GM19025 (cell line): ENCODE measurements around the gene ATXN3.
"Not testable (repeated sequence)": the region's sequence is repeated elsewhere in the genome, so short reads cannot be mapped to it uniquely, and the experiment has no call there.

Source experiments
- ATAC-seq: cut with Tn5 transposase; IDR thresholded peaks from one replicate; pipeline ENCODE4 v1.9.1; 2021; ENCODE audit warnings: mild to moderate bottlenecking, low read depth, moderate library complexity; ENCODE audit not compliant: unreplicated experiment

The ATXN3 gene

DNA sequence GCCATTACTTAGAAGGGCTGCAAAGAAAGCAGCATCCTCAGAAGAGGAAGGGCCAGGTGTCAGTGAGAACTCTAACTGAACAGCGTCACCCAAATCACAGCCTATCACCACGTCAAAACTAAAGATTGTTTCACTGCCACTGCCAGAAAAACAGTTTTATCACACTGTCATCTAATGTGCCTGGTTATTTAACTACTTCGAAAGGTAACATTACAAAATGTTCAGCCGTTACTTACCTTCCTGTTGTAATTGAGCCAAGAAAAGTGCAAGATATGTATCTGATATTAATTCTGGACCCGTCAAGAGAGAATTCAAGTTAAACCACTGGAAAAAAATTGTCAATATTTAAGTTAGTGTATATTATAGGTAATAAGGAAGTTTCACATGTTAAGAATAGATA lies 17.9 kb downstream of the ATXN3 start:
- ATAC-seq: no peak

DNA sequence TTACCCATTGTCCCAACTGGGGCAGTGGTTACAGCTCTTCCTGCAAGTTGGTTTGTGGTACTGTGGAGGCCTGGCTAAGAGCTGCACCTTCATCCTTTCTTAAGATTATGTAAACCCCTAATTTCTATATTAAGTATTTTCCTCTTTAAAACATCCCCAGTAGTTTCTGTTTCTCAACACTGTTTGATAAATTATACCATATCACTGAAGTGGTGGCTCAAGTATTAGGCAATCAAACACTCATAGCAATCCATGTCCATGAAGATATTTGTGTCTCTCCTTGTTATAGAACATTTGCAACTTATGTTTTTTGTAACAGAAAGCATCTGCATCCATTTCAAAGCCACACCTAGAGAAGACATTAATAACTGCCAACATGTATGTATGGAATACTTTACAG lies 31.8 kb downstream of the ATXN3 start:
- no peak for ATAC-seq

GRCh38 chr14:92058006-92058917 lies 48.1 kb downstream of the ATXN3 start:
- no peak for ATAC-seq

DNA sequence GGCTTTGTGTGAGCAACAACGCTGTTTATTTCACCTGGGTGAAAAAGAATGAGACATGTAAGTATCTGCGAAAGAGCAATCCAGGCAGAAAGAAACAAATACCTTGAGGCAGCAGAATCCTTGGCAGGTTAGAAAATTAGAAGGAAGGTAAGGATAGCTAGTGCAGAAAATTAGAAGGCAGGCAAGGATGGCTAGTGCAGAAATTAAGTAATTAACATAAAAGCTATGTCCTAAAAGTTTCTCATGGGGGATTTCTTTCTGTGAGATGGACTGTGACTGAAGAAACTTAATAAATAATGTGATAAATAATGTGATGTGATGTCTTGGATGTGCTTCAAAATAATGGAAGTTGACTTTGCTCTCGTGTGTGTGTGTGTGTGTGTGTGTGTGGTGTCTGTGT lies 56.6 kb downstream of the ATXN3 start:
- no peak for ATAC-seq

DNA sequence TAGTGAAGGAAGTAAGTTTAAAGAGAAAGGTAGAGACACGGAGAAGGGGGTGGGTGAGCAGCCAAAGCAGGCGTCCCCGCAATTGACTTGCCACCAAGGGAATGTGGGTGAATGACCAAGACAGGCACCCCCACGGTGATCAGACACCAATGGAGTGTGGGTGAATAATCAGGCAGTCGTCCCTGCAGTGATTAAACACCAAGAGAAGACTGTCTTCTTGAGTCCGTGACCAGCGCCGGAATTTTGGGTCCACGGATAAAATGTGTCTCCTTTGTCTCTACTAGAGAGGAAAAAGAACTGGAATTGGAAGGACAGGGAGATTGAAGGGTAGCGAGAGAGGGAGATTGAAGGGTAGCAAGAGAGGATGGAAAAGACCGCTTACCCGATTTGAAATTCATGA lies 57.2 kb downstream of the ATXN3 start:
- ATAC-seq: not testable (repeated sequence)

DNA sequence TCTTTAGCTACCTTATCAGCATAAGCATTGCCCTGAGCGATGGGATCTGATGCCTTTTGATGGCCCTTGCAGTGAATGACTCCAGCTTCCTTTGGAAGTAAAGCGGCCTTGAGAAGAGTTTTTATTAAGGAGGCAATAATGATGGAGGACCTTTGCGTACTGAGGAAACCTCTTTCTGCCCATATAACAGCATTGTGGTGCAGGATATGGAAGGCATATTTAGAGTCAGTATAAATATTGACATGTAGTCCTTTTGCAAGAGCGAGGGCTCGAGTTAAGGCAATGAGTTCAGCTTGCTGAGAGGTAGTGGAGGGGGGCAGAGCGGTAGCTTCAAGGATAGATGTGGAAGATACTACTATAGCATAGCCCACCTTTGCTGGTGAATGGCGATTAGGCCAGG lies 60.5 kb downstream of the ATXN3 start:
- ATAC-seq: not testable (repeated sequence)

DNA sequence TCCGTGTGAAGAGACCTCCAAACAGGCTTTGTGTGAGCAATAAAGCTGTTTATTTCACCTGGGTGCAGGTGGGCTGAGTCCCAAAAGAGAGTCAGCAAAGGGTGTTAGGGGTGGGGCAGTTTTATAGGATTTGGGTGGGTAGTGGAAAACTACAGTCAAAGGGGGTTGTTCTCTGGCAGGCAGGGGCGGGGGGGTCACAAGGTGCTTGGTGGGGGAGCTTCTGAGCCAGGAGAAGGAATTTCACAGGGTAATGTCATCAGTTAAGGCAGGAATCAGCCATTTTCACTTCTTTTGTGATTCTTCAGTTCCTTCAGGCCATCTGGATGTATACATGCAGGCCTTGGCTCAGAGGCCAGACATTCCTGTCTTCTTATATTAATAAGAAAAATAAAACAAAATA lies 64.6 kb downstream of the ATXN3 start:
- not testable (repeated sequence) for ATAC-seq

DNA sequence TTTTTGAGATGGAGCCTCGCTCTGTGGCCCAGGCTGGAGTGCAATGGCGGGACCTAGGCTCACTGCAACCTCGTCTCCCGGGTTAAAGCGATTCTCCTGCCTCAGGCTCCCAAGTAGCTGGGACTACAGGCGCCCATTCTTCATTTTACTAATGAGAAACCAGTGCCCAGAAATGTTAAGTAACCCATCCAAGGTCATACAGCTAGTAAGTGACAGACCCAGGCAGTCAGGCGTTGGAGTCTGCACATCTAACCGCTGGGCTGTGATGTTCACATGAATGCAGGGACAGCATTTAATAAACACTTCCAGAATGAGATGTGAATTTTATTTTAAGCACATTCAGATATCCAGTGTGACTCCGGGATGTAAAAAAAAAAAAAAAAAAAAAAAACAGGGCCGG lies 65.2 kb downstream of the ATXN3 start:
- no peak for ATAC-seq

DNA sequence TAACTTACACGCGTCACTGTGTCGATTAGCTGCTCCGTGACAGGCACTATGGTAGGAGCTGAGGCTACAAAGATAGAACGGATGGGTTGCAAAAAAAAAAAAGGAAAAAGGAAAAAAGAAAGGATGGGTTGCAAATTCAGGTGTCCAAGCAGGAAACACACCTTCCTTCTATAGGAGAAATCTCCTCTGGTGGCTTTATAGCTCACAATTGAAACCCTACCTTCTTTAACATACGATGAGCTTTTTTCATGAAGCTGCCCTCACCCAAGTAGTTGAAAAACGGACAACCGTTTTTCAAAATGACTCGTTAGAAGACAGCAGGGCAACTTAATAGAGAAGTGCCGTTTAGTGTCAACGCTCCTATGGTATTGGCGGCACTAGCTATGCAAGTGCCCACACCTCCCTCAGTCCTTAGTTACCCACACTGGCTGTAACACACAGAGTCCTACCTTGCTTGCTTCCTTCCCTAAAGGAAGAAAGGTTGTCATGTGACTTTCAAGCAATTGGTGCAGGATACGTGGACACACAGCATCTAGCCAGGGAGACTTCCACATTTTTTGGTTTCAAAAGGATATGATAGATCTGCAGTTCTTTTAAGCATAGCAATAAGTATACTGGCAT lies 65.8 kb downstream of the ATXN3 start:
- ATAC-seq: peak; percentile 2

GRCh38 chr14:92039719-92040430 lies 66.5 kb downstream of the ATXN3 start, which contains the start of gene TRIP11:
TRIP11 (minus strand) TSS chr14:92040059; CDS start chr14:92039685, 374 bp downstream.
- ATAC-seq: peak; percentile 92

GRCh38 chr14:92039063-92039718 lies 67.2 kb downstream of the ATXN3 start:
- no peak for ATAC-seq

- ATAC-seq: no peak
Measured at GRCh38 chr14:92037989-92038388, 68.4 kb downstream of the ATXN3 start.

- no peak for ATAC-seq
Measured at GRCh38 chr14:92035890-92036289, 70.5 kb downstream of the ATXN3 start.

DNA sequence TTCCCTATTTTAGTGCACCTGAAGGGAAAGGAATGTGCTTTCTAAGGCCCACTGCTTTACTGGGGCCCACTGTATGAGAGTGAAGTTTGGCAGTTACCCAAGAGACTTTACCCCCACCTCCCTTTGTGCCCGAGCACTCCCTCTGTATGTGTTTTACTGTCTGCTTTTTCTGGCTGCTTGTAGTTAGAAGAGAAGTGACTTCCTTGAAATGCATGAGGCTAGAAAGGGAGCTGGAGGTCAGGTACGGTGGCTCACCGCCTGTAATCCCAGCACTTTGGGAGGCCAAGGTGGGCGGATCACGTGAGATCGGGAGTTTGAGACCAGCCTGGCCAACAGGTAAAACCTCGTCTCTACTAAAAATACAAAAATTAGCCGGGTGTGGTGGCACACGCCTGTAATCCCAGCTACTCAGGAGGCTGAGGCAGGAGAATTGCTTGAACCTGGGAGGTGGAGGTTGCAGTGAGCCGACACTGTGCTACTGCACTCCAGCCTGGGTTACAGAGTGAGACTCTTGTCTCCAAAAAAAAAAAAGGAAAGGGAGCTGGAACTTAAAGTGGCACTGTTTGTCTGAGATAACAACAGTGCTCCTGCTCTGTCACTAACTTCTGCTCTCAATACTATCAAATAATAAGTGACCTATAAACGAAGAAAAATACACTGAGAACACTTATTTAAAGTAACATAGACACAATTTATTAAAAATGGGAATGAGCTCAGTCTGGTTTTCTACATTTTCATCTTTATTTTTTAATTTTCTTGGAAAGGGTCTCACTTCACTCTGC lies 72.3 kb downstream of the ATXN3 start:
- no peak for ATAC-seq

DNA sequence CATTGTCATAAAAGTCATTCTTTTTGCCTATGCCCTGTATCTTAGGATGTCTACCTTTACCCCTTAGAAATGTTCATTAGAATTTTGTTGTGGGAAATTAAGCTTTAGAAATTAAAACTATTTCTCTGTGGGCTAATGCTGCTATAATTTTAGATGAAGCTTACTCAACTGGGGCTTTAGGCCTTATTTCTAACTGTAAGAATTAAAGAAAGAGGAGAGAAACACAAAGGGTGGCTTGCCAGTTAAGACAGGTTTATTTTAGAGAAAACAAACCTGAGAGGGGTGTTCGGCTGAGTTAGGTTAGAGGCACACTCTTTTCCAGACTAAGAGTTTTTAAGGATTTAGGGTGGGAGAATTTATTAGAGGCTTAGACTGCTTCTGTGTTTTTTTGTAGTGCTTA lies 72.9 kb downstream of the ATXN3 start:
- ATAC-seq: no peak

DNA sequence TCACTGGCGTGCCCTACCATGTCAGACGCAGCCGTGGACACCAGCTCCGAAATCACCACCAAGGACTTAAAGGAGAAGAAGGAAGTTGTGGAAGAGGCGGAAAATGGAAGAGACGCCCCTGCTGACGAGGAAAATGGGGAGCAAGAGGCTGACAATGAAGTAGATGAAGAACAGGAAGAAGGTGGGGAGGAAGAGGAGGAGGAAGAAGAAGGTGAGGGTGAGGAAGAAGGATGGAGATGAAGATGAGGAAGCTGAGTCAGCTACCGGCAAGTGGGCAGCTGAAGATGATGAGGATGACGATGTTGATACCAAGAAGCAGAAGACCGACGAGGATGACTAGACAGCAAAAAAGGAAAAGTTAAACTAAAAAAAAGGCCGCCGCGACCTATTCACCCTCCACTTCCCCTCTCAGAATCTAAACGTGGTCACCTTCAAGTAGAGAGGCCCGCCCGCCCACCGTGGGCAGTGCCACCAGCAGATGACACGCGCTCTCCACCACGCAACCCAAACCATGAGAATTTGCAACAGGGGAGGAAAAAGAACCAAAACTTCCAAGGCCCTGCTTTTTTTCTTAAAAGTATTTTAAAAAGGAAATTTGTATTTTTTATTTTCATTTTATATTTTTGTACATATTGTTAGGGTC lies 79.7 kb downstream of the ATXN3 start:
- ATAC-seq: no peak

DNA sequence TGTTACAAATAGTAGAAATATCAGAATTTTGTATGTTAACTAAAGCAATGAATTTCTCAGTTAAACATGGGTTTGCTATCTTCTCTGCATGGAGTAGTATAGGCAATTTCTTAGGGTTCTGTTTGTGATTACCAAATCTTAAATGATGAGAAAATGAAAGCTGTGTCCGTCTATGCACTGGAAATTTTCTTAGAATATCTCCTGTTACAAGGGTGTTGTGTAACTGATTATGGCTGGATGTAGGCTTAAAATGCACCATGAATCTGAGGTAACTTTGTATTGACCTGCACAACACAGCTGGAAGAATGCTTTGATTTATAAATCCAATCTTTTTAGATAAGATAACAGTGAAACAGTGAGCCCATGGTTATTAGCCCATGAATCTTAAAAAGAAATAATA lies 84.3 kb downstream of the ATXN3 start:
- no peak for ATAC-seq

GRCh38 chr14:92021523-92021922 lies 84.9 kb downstream of the ATXN3 start:
- no peak for ATAC-seq

- ATAC-seq: no peak
Measured at GRCh38 chr14:92014040-92014439, 92.3 kb downstream of the ATXN3 start.
